Adrenal gland (tissue), 5 donors: ENCODE measurements around the gene PITPNB.

Experiments used
- CTCF ChIP-seq, 6 experiments: fragments of 450-650 bp in 4 of 6; fragments of 200-600 bp in 2 of 6; sonication (generic) in 1 of 6; IDR thresholded peaks; 1 replicate in 5 of 6; 2 replicates in 1 of 6; pipeline versions ENCODE4 v1.5.1 to v1.8.0; 2016 to 2021; ENCODE audit warnings: antibody characterized with exemption in 6 of 6, mild to moderate bottlenecking in 2 of 6, moderate library complexity in 1 of 6
- POLR2A ChIP-seq, 2 donors: fragments of 450-650 bp; IDR thresholded peaks; one replicate each; pipeline ENCODE4 v1.6.1; 2017; ENCODE audit warnings: antibody characterized with exemption in 2 of 2, mild to moderate bottlenecking in 2 of 2, moderate library complexity in 1 of 2
- donor health status: DM: no; HTN: no; CAD: no.

GRCh38 chr22:27961680-27962079 is 42.6 kb upstream of the PITPNB start:
- TF ChIP-seq CTCF (IDR thresholded peaks at IDR 0.05), result no peak
- no peak for TF ChIP-seq POLR2A (IDR thresholded peaks at IDR 0.05)
